Measurements from ENCODE around the gene TRIM37. TPM values are rescaled to one million over a fixed set of nuclear protein-coding genes. Genes with fewer than 3 reads are reported as not detected.

TRIM37 gene
- total and polyA plus RNA-seq, 11 donors: 5.8 to 26.2 (median 19.1) TPM

GRCh38 chr17:59149841-59150511 is 43.3 kb upstream of the TRIM37 start:
- no peak overlapping the region for H3K4me3 ChIP-seq
- H3K27me3 ChIP-seq: no peaks in the 10 kb centered on the region
- TF ChIP-seq CTCF (IDR thresholded peaks at IDR 0.05) (no peak), POLR2A (IDR thresholded peaks at IDR 0.05) (no peak)
- H3K9me3 ChIP-seq: no peaks in the 10 kb centered on the region
- intact Hi-C loops (cut with DNase I): loop anchor here in 3 of 10 donors (5.0 to 10.0 kb wide), 3 partner anchors 43 to 1935 kb away; partner anchors contain the start of gene TRIM37 (in 2 of the 3)
- WGBS, 4 donors: 90 to 94% (median 94%) methylated on average over 5 of the region's 5 CpGs
- ATAC-seq (no peak), DNase-seq (no peak)
- H3K4me1 ChIP-seq: peaks cover 0 to 29% (median 10%) of the 10 kb centered on the region in 12 donors
- H3K36me3 ChIP-seq: no peaks in the 10 kb centered on the region
- no peak overlapping the region for H3K27ac ChIP-seq

- H3K9me3 ChIP-seq: no peaks in the 10 kb centered on the region
- no peak for TF ChIP-seq POLR2A (IDR thresholded peaks at IDR 0.05)
- no peak for TF ChIP-seq CTCF (IDR thresholded peaks at IDR 0.05)
- intact Hi-C loops (cut with DNase I): loop anchor here in 1 of 10 donors (10.0 kb wide), 1 partner anchor 1934 kb away; no protein-coding TSS in a partner anchor
- H3K4me3 ChIP-seq: no peak overlapping the region
- peaks cover 0 to 6% (median 0%) of the 10 kb centered on the region in 9 donors for H3K36me3 ChIP-seq
- WGBS, 4 donors: 81 to 92% (median 91%) methylated on average over 2 of the region's 2 CpGs
- no peaks in the 10 kb centered on the region for H3K27me3 ChIP-seq
- H3K27ac ChIP-seq: no peak overlapping the region
- H3K4me1 ChIP-seq: peaks cover 0 to 27% (median 10%) of the 10 kb centered on the region in 12 donors
- DNase-seq (no peak), ATAC-seq (no peak)
Observed at GRCh38 chr17:59149051-59149450, 42.4 kb upstream of the TRIM37 start.

- no peak for DNase-seq
- H3K27ac ChIP-seq: no peak overlapping the region
- peaks cover 0 to 13% (median 0%) of the 10 kb centered on the region in 9 donors for H3K36me3 ChIP-seq
- 94 to 98% (median 97%) methylated on average over 4 of the region's 4 CpGs for WGBS, 4 donors
- no peak overlapping the region for H3K4me3 ChIP-seq
- intact Hi-C loops (cut with DNase I): loop anchor here in 1 of 10 donors (10.0 kb wide), 1 partner anchor 1931 kb away; no protein-coding TSS in a partner anchor
- no peak for TF ChIP-seq POLR2A (IDR thresholded peaks at IDR 0.05)
- no peak for TF ChIP-seq CTCF (IDR thresholded peaks at IDR 0.05)
- no peaks in the 10 kb centered on the region for H3K9me3 ChIP-seq
- peaks cover 0 to under 1% (median 0%) of the 10 kb centered on the region in 12 donors for H3K4me1 ChIP-seq
- ATAC-seq: no peak
- no peaks in the 10 kb centered on the region for H3K27me3 ChIP-seq
Observed at GRCh38 chr17:59145571-59146096, 39.0 kb upstream of the TRIM37 start.

- Histone ChIP-seq H3K4me3 (no peak overlapping the region), H3K36me3 (peaks cover 0 to 13% (median 0%) of the 10 kb centered on the region in 9 donors), H3K27me3 (no peaks in the 10 kb centered on the region), H3K27ac (no peak overlapping the region), H3K9me3 (no peaks in the 10 kb centered on the region), H3K4me1 (peaks cover 0 to 3% (median 0%) of the 10 kb centered on the region in 12 donors)
- intact Hi-C loops (cut with DNase I): loop anchor here in 1 of 10 donors (10.0 kb wide), 1 partner anchor 1927 kb away; no protein-coding TSS in a partner anchor
- no peak for DNase-seq
- no peak for ATAC-seq
- no peak for TF ChIP-seq CTCF (IDR thresholded peaks at IDR 0.05)
- TF ChIP-seq POLR2A (IDR thresholded peaks at IDR 0.05): no peak
- WGBS, 4 donors: 90 to 97% (median 93%) methylated on average over 1 of the region's 1 CpG
Observed at GRCh38 chr17:59141860-59142259, 35.2 kb upstream of the TRIM37 start.
